Activated naive CD4-positive, alpha-beta T cell treated with anti-CD3 and anti-CD28 coated beads for 36 hours (primary cell): ENCODE results near the gene GEMIN7. TPM values are rescaled to one million over a fixed set of nuclear protein-coding genes. Genes with fewer than 3 reads are reported as not detected.
"Not testable (repeated sequence)": the region's sequence is repeated elsewhere in the genome, so short reads cannot be mapped to it uniquely, and the experiment has no call there.

Experiments
- CTCF ChIA-PET: fragments of 350-600 bp; sonication (Branson Sonifier 250); formaldehyde crosslinking; loops from one replicate; lab custom pipeline; 2021; ENCODE audit warnings: antibody characterized with exemption; lab: Charles Lee
- DNase-seq: peaks from one replicate; pipeline ENCODE4 v3.0.0-alpha.2; 2020
- H3K27ac Mint-ChIP-seq: one replicate; pipeline ENCODE4 v1.8.0; 2021; ENCODE audit warnings: mild to moderate bottlenecking, mixed read lengths
- H3K27me3 Mint-ChIP-seq: one replicate; pipeline ENCODE4 v1.8.0; 2021; ENCODE audit warnings: low read depth, mixed read lengths
- H3K36me3 Mint-ChIP-seq: one replicate; pipeline ENCODE4 v1.8.0; 2021; ENCODE audit warnings: low read depth, mixed read lengths
- H3K4me1 Mint-ChIP-seq: one replicate; pipeline ENCODE4 v1.8.0; 2021; ENCODE audit warnings: low read depth, mixed read lengths
- H3K4me3 Mint-ChIP-seq: one replicate; pipeline ENCODE4 v1.8.0; 2021; ENCODE audit warnings: mild to moderate bottlenecking, moderate library complexity, mixed read lengths
- H3K9me3 Mint-ChIP-seq: one replicate; pipeline ENCODE4 v1.8.0; 2021; ENCODE audit warnings: mixed read lengths
- intact Hi-C: fragments of 100-400 bp; cut with micrococcal nuclease; formaldehyde crosslinking; loops from one replicate; pipeline ENCODE4 v1.15.1; 2023
- total RNA-seq, 2 experiments: library from RNA; stranded (reverse); gene quantifications; one replicate each; pipeline ENCODE4 v1.2.3, GENCODE V29; 2021

The GEMIN7 gene
- total RNA-seq, 2 experiments from 2014 or later: 14.7 to 15.4 TPM

DNA sequence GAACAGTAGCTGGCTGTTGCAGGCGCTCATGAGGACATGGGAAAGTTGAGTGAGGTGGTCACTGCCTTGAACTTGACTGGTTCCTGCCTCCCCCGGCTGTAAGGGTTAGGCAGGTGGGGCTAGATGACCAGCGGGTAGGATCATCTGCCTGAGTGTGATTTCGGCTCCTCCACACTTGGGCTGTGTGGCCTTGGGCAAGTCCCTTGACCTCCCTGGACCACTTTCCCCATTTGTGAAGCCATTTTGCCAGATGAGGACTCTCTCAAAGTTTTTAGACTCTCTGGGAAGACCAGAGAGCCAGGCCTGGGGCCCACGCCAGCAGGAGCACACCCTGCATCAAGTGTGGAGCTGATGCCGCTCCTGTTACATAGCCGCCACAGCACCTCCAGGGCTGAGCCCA is 23.4 kb downstream of the GEMIN7 start:
- Mint-ChIP-seq H3K9me3 (no peaks in the 10 kb centered on the region), H3K4me1 (peaks cover 52% of the 10 kb centered on the region), H3K27ac (no peak overlapping the region), H3K27me3 (no peaks in the 10 kb centered on the region), H3K36me3 (no peaks in the 10 kb centered on the region), H3K4me3 (no peak overlapping the region)
- no peak for DNase-seq
- CTCF ChIA-PET: interaction anchor here (1.1 to 1.6 kb wide), 3 partner anchors 10 to 15 kb away, joined by 3 to 5 read pairs (median 4); partner anchors contain the start of gene PPP1R37
- intact Hi-C loops: no loop called here

DNA sequence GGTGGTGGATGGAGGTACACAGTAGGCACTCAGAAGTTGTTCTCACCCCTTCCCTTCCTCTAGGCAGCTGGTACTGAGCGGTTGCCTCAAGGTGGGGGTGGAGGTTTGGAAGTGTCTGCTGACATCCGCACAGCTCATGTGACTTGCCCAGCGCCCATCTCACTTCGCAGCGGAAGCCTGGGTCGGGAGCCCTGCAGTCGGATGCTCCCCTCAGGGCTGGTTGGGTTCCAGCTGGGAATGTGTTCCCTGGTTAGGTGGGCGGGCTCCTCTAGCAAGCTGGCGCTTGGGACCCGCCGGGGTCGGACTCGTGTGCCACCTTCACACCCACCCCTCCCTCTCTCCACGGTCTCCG is 24.1 kb downstream of the GEMIN7 start:
- Mint-ChIP-seq H3K9me3 (no peaks in the 10 kb centered on the region), H3K27ac (no peak overlapping the region), H3K4me3 (peak overlapping the region; percentile 14), H3K27me3 (no peaks in the 10 kb centered on the region), H3K36me3 (no peaks in the 10 kb centered on the region), H3K4me1 (peaks cover 49% of the 10 kb centered on the region)
- CTCF ChIA-PET: interaction anchor here (0.9 to 1.6 kb wide), 5 partner anchors 10 to 23 kb away, joined by 3 to 5 read pairs (median 3); partner anchors contain the start of gene PPP1R37
- intact Hi-C loops: loop anchor here (1.0 kb wide), 1 partner anchor 84 kb away; no protein-coding TSS in a partner anchor
- DNase-seq: peak; percentile 63

- CTCF ChIA-PET: interaction anchor here (0.9 to 1.6 kb wide), 4 partner anchors 9 to 23 kb away, joined by 3 to 5 read pairs (median 3); partner anchors contain the start of gene PPP1R37
- no peaks in the 10 kb centered on the region for H3K9me3 Mint-ChIP-seq
- H3K27me3 Mint-ChIP-seq: no peaks in the 10 kb centered on the region
- no peak for DNase-seq
- no peaks in the 10 kb centered on the region for H3K36me3 Mint-ChIP-seq
- no peak overlapping the region for H3K4me3 Mint-ChIP-seq
- H3K4me1 Mint-ChIP-seq: peaks cover 45% of the 10 kb centered on the region
- intact Hi-C loops: loop anchor here (1.0 kb wide), 1 partner anchor 84 kb away; no protein-coding TSS in a partner anchor
- no peak overlapping the region for H3K27ac Mint-ChIP-seq
These were observed 24.7 kb downstream of the GEMIN7 start for GRCh38 chr19:45103508-45104319.

DNA sequence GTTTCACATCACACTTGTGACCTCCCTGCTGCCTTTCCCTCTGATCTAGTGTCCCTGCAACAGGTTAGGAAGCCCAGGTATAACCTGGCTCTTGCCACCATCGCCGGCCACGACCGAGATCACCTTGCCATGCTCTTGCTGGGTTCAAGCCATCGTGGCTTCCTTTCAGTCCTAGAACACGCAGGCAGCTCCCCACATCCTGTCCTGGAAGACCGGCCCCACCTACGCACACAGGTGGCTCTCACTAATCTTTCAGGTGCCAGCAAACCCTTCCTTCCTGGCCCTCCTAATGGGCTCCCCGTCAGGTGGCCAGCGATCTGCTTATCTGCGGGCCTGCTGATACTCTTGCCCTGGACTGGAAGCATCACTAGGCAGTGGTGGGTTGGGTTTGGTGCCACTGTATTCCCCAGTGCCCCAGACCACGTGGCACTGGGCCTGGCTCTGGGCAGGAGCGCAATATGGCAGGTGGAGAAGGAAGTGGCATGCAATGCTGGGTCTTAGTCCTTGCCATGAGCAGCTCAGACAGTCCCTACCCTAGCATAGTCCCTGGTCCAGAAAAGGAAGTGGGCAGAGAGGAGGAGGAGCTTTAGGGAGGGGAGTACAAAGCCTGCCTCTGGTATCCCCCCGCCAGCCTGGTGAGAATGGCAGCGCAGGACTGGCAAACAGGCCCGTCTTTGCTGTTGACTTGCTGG is 25.7 kb downstream of the GEMIN7 start:
- Mint-ChIP-seq H3K36me3 (no peaks in the 10 kb centered on the region), H3K9me3 (no peaks in the 10 kb centered on the region), H3K4me3 (no peak overlapping the region), H3K4me1 (peaks cover 38% of the 10 kb centered on the region), H3K27ac (peak overlapping the region; percentile 34), H3K27me3 (no peaks in the 10 kb centered on the region)
- intact Hi-C loops: no loop called here
- peak; percentile 22 for DNase-seq
- CTCF ChIA-PET: no interaction called here

DNA sequence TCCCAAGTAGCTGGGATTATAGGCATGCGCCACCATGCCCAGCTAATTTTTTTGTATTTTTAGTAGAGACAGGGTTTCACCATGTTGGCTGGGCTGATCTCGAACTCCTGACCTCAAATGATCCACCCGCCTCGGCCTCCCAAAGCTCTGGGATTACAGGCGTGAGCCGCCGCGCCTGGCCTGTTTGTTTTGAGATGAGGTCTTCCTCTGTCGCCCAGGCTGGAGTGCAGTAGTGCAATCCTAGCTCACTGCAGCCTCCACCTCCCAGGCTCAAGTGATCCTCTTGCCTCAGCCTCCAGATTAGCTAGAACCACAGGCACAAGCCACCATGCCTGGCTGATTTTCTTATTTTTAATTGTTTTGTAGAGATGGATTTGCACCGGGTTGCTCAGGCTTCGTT is 27.3 kb downstream of the GEMIN7 start:
- H3K36me3 Mint-ChIP-seq, DNase-seq, intact Hi-C loops, H3K27me3 Mint-ChIP-seq, H3K27ac Mint-ChIP-seq, H3K9me3 Mint-ChIP-seq, H3K4me3 Mint-ChIP-seq: not testable (repeated sequence)
- peaks cover 47% of the 10 kb centered on the region for H3K4me1 Mint-ChIP-seq
- CTCF ChIA-PET: interaction anchor here (0.5 kb wide), 1 partner anchor 1306 kb away, joined by 3 read pairs; no protein-coding TSS in a partner anchor

DNA sequence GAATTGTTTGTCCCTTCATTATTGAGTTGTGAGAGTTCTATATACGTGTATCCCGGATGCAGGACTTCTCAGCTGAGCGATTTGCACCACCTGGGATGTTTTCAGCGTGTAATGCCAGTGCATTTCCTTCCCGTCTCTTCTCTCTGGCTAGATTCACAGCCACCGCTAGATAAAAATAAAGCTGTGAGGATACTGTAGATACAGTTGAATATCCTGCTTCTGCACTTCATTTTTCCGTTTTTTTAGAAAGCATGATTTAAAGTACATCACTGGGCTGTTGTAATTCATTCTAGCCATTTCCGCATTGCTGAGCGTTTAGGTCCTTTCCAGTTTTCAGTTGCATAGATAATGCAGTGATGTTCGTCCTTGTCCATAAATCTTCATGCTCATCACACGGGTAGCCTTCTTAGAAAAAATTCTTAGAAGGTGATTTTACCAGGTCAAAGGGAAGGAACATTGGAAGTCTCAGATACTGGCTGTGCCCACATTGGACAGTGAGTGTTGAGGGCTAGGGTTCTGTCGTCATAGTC is 28.6 kb downstream of the GEMIN7 start:
- CTCF ChIA-PET: interaction anchor here (0.6 to 1.2 kb wide), 3 partner anchors 16 to 53 kb away, joined by 3 to 6 read pairs (median 4); no protein-coding TSS in a partner anchor
- Mint-ChIP-seq H3K9me3 (no peaks in the 10 kb centered on the region), H3K27me3 (no peaks in the 10 kb centered on the region), H3K4me3 (no peak overlapping the region), H3K4me1 (peaks cover 42% of the 10 kb centered on the region), H3K36me3 (no peaks in the 10 kb centered on the region), H3K27ac (no peak overlapping the region)
- intact Hi-C loops: no loop called here
- DNase-seq: no peak

DNA sequence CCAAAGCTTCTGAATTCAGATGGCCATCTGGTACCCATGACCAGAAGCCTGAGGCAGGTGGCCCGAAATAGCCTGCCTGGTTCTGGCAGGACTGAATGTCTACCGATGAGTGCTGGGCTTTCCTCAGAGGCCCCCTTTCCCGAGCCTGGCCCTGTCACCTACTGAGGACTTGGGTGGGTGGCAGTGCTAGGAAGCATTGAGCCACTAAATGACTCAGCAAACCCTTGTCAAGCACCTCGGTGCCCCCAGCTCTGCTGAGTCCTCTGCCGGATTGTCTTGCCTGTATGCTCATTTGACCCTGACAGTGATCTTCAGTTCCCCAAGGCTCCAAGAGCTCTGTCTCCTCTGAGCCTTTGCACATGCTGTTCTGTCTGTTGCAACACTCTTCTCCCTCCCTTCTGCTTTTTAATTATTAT is 31.8 kb downstream of the GEMIN7 start:
- intact Hi-C loops: no loop called here
- Mint-ChIP-seq H3K27ac (no peak overlapping the region), H3K4me1 (peaks cover 28% of the 10 kb centered on the region), H3K9me3 (no peaks in the 10 kb centered on the region), H3K4me3 (no peak overlapping the region), H3K36me3 (no peaks in the 10 kb centered on the region), H3K27me3 (no peaks in the 10 kb centered on the region)
- DNase-seq: no peak
- CTCF ChIA-PET: interaction anchor here (2.0 kb wide), 1 partner anchor 14 kb away, joined by 4 read pairs; no protein-coding TSS in a partner anchor

DNA sequence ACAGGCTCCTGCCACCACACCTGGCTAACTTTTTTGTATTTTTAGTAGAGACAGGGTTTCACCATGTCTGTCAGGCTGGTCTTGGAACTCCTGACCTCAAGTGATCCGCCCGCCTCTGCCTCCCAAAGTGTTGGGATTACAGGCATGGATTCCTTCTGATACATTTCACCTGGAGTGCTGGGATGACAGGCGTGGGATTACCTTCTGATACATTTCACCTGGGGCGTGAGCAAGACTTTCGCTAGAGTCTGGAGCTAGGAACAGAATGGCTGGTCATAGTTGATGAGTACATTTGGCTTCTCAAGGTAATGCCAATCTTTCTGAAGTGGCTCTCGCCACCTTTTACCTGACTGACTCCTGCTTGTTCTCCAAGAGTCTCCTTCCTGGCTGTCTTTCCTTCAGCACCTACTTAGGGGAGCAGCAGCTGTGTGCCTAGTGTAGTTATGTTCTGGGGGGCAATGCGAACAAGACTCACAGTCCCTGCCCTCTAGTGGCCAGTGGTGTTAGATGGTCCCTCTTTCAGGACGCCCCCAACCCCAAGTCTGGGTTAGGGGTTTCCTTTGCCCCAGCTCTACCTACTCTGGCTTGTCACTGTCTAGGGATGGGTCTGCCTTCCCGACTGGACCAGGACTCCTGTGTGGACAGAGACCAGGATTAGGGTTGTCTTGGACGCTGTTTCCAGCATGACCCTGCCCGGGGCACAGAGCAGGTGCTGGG is 33.2 kb downstream of the GEMIN7 start:
- CTCF ChIA-PET: interaction anchor here (1.0 to 1.4 kb wide), 3 partner anchors 9 to 75 kb away, joined by 3 to 6 read pairs (median 3); no protein-coding TSS in a partner anchor

GRCh38 chr19:45113628-45114027 is 34.6 kb downstream of the GEMIN7 start:
- H3K4me1 Mint-ChIP-seq: peaks cover 51% of the 10 kb centered on the region

More for the DNA sequence above, 33.2 kb downstream of the GEMIN7 start:
- Mint-ChIP-seq H3K4me1 (peaks cover 42% of the 10 kb centered on the region), H3K27ac (no peak overlapping the region), H3K27me3 (no peaks in the 10 kb centered on the region), H3K9me3 (no peaks in the 10 kb centered on the region), H3K36me3 (no peaks in the 10 kb centered on the region), H3K4me3 (no peak overlapping the region)
- DNase-seq: no peak
- intact Hi-C loops: no loop called here

DNA sequence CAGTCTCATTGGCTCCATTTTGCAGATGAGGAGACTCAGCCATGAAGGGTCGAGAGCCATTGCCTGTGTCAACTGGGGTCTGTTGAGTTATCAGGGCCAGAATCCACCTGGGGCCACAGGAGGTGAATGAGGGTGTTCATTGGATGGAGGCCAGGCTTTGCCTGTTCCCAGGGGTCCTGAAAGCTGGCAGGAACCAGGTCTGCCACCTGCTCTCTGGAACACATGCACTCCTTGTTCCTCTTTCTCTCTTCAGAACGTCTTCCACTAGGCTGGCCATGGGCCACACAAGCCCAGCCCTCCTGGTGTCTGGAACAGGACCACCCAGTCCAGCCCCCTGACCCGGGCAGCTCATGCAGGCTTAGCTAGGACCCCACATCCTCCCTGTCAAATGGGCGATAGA is 35.1 kb downstream of the GEMIN7 start:
- CTCF ChIA-PET: interaction anchor here (1.0 to 1.2 kb wide), 2 partner anchors 11 to 12 kb away, joined by 4 read pairs; no protein-coding TSS in a partner anchor
- Mint-ChIP-seq H3K27ac (no peak overlapping the region), H3K9me3 (no peaks in the 10 kb centered on the region), H3K36me3 (no peaks in the 10 kb centered on the region), H3K4me1 (peaks cover 56% of the 10 kb centered on the region), H3K4me3 (no peak overlapping the region), H3K27me3 (no peaks in the 10 kb centered on the region)
- intact Hi-C loops: no loop called here
- no peak for DNase-seq

More at GRCh38 chr19:45113628-45114027, 34.6 kb downstream of the GEMIN7 start:
- DNase-seq: no peak
- H3K9me3 Mint-ChIP-seq: no peaks in the 10 kb centered on the region
- CTCF ChIA-PET: interaction anchor here (1.0 to 1.2 kb wide), 3 partner anchors 10 to 13 kb away, joined by 3 to 4 read pairs (median 4); no protein-coding TSS in a partner anchor
- H3K27me3 Mint-ChIP-seq: no peaks in the 10 kb centered on the region
- H3K36me3 Mint-ChIP-seq: no peaks in the 10 kb centered on the region
- intact Hi-C loops: no loop called here
- H3K4me3 Mint-ChIP-seq: no peak overlapping the region
- no peak overlapping the region for H3K27ac Mint-ChIP-seq

GRCh38 chr19:45115809-45116615 is 37.0 kb downstream of the GEMIN7 start:
- H3K4me3 Mint-ChIP-seq: no peak overlapping the region
- peaks cover 61% of the 10 kb centered on the region for H3K4me1 Mint-ChIP-seq
- no peak overlapping the region for H3K27ac Mint-ChIP-seq
- H3K9me3 Mint-ChIP-seq: no peaks in the 10 kb centered on the region
- intact Hi-C loops: loop anchor here (2.0 to 5.0 kb wide), 2 partner anchors 23 to 39 kb away; partner anchors contain the start of genes GEMIN7, PPP1R37 and ZNF296
- H3K27me3 Mint-ChIP-seq: no peaks in the 10 kb centered on the region
- no peaks in the 10 kb centered on the region for H3K36me3 Mint-ChIP-seq
- no peak for DNase-seq
- CTCF ChIA-PET: interaction anchor here (1.3 kb wide), 1 partner anchor 9 kb away, joined by 3 read pairs; no protein-coding TSS in a partner anchor
